GM18507 (cell line): ENCODE data around the gene TLCD3B.

Experiments
- DNase-seq: peaks from one replicate; pipeline ENCODE4 v3.0.0; 2011; ENCODE audit warnings: low read depth; ENCODE audit not compliant: insufficient read length; ENCODE audit errors: extremely low spot score
- FAIRE-seq: peaks from 2 replicates; lab custom pipeline; 2011; peaks lifted over from hg19 to GRCh38; lab: Jason Lieb, UNC

Gene TLCD3B

DNA sequence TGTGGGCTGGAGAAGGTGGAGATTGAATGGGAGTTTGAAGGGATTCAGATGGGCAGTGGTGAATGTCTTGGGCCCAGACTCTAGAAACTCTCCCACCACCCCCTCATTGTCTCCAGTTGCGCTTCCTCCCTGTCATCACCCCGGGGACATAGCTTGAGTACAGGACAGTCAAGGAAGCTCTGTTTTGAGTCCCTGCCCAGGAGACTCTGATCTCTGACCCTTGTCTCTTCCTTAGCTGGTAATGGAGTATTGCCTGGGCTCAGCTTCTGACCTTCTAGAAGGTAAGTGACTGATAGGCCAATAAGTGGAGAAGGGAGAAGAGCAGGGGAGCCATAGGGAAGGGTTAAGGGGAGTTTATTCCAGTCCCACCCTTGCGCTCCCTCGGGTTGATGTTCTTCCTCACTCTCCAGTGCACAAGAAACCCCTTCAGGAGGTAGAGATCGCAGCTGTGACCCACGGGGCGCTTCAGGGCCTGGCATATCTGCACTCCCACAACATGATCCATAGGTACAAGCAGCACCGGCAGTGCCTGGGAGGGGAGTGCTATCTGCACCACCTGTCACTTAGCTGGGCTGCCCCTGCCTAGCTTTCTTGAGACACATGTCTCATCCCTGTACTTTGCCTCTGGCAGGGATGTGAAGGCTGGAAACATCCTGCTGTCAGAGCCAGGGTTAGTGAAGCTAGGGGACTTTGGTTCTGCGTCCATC lies 52.4 kb downstream of the TLCD3B start:
- FAIRE-seq = no peak
- no peak for DNase-seq

DNA sequence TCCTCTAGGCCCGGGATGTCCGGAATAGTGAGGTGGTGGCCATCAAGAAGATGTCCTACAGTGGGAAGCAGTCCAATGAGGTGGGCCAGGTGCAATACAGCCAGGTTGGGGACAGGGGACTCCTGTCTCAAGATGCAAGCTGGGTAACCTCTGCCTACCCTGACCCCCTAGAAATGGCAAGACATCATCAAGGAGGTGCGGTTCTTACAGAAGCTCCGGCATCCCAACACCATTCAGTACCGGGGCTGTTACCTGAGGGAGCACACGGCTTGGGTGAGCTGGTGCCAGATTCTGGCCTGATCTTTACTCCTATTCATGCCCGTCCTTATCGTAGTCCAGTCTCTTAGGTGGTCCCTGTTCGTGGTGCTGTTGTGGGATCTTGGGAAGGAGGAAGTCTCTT lies 53.0 kb downstream of the TLCD3B start:
- DNase-seq (no peak), FAIRE-seq (no peak)

DNA sequence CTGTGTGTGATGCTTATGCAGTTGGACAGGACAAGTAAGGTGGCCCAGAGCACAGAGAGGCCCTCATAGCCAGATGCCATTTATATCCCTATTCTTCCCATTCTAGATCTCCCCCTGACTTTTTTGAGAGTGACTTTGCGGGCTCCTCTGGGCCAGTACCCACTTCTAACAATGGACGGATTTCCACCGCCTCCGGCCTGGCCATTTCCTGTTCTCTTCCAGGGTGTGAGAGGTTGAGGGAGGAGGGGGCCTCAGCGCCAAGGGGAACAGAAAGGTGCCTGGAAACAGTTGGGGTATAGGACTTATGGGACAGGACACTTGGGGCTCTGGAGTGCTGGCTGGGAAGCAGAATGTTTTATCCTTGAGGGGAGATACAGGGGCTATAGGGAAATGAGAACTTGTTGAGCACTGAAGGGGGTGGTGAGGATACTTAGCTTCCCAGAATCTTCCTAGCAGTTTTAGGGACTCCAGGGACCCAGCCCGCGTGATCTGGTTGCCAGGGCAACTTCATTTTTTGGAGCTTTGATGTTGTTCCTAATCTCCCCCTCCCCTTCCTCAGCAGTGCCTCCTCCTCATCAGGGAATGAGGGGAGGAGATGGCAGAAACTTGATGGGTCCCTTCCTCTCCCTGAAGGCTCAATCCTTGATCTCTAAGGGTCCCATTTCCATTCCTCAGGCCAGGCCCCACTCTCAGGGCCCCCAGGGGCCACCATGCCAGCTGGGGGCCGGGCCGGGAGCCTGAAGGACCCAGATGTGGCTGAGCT lies 53.8 kb downstream of the TLCD3B start:
- no peak for DNase-seq
- FAIRE-seq = no peak

DNA sequence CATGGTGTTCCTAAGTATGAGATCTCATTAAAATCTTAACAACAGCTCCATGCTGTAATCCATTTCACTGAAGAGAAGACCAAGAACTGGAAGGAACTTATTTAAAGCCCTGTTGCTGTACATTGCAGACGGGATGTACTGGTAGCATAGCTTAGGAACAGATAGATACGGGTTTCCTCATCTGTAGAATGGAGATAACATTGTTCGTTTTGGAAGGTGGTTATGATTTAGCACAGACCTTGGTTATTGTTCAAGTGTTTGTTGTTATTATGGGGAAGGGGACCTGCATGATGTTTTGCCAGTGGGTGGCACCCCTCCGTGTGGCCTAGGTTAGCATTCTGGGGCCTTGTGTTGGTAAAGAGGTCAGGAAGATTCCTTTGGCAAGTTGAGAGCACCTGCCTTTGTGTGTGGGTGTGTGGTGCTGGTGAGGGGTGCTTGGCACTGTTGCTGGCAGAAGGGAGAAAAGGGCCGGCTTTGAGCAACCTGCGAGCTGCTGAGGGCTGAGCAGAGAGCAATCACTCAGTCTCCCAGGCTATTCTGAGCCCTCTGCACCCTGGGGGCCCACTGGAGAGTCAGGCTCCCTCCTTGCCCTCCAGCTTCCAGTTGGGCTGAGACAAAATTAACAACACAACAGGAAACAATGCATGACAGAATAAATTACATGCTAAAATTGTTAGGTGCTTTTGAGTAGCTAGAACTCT lies 55.1 kb downstream of the TLCD3B start:
- DNase-seq = no peak
- no peak for FAIRE-seq

DNA sequence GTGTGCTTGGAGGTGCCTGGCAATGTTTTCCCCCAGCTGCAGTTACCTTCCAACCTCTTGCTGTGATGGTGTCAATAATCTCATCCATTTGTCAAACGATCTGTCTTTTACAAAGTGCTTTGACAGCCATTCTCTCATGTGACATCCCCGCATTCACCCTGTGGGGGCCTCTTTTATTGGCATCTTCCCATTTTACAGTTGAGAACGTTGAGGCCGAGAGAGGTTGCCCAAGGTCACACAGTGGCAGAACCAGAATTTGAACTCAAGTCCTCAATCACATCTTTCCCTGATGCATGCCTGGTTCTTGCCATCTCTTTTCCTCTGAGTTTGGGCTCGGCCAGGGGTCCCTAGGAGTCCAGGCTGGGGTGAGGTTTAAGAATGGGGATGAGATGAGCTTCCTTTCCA lies 55.9 kb downstream of the TLCD3B start:
- DNase-seq (no peak), FAIRE-seq (no peak)
